Measurements from ENCODE around the gene PDZD8. TPM values are rescaled to one million over a fixed set of nuclear protein-coding genes. Genes with fewer than 3 reads are reported as not detected.

Gene PDZD8
- total RNA-seq, 3 donors from 2014 or later, result 54.2 to 67.8 (median 57.6) TPM

- no peaks in the 10 kb centered on the region for H3K9me3 ChIP-seq
- no peaks in the 10 kb centered on the region for H3K36me3 ChIP-seq (ENCODE audit: low read depth)
- intact Hi-C loops (cut with DNase I, micrococcal nuclease), result no loop called here
- H3K4me3 ChIP-seq, result no peak overlapping the region
- ATAC-seq (no peak), DNase-seq (no peak)
- no peaks in the 10 kb centered on the region for H3K4me1 ChIP-seq (ENCODE audit: low read depth)
- no peak for TF ChIP-seq CTCF (IDR thresholded peaks at IDR 0.05)
Observed at GRCh38 chr10:117405730-117406129, 30.5 kb upstream of the PDZD8 start.

GRCh38 chr10:117400329-117400728 is 25.1 kb upstream of the PDZD8 start:
- ATAC-seq, result no peak
- DNase-seq, result no peak
- Histone ChIP-seq H3K4me3 (no peak overlapping the region), H3K4me1 (ENCODE audit: low read depth) (no peaks in the 10 kb centered on the region), H3K36me3 (ENCODE audit: low read depth) (no peaks in the 10 kb centered on the region), H3K9me3 (no peaks in the 10 kb centered on the region)
- intact Hi-C loops (cut with DNase I, micrococcal nuclease), result no loop called here
- TF ChIP-seq CTCF (IDR thresholded peaks at IDR 0.05), result no peak

GRCh38 chr10:117399341-117400196 is 24.3 kb upstream of the PDZD8 start:
- Histone ChIP-seq H3K9me3 (no peaks in the 10 kb centered on the region), H3K4me3 (no peak overlapping the region), H3K4me1 (ENCODE audit: low read depth) (no peaks in the 10 kb centered on the region), H3K36me3 (ENCODE audit: low read depth) (no peaks in the 10 kb centered on the region)
- no peak for TF ChIP-seq CTCF (IDR thresholded peaks at IDR 0.05)
- intact Hi-C loops (cut with DNase I, micrococcal nuclease), result no loop called here
- ATAC-seq (no peak), DNase-seq (no peak)

GRCh38 chr10:117398029-117398428 is 22.8 kb upstream of the PDZD8 start:
- intact Hi-C loops (cut with DNase I, micrococcal nuclease), result no loop called here
- DNase-seq (no peak), ATAC-seq (no peak)
- Histone ChIP-seq H3K9me3 (no peaks in the 10 kb centered on the region), H3K4me3 (no peak overlapping the region), H3K4me1 (ENCODE audit: low read depth) (no peaks in the 10 kb centered on the region), H3K36me3 (ENCODE audit: low read depth) (no peaks in the 10 kb centered on the region)
- TF ChIP-seq CTCF (IDR thresholded peaks at IDR 0.05), result no peak

- TF ChIP-seq CTCF (IDR thresholded peaks at IDR 0.05), result no peak
- Histone ChIP-seq H3K9me3 (no peaks in the 10 kb centered on the region), H3K36me3 (ENCODE audit: low read depth) (no peaks in the 10 kb centered on the region), H3K4me1 (ENCODE audit: low read depth) (no peaks in the 10 kb centered on the region), H3K4me3 (no peak overlapping the region)
- DNase-seq, result no peak
- intact Hi-C loops (cut with DNase I, micrococcal nuclease), result no loop called here
- no peak for ATAC-seq
Observed at GRCh38 chr10:117391436-117392205, 16.4 kb upstream of the PDZD8 start.

Measured in mucosa of descending colon (tissue), 3 donors.